K562 (cell line): ENCODE data around the gene NDUFB3. TPM values are rescaled to one million over a fixed set of nuclear protein-coding genes. Genes with fewer than 3 reads are reported as not detected.

Source experiments
- ATF1 ChIP-seq, 2 experiments: fragments of 450-650 bp in 1 of 2; IDR thresholded peaks; 2 replicates each; pipeline ENCODE4 v1.6.1; 2016; ENCODE audit warnings: missing compliant biosample characterization in 1 of 2, missing genetic modification characterization in 1 of 2
- ATF3 ChIP-seq, 2 experiments: fragments of 450-650 bp in 1 of 2; sonication (generic) in 1 of 2; formaldehyde crosslinking in 1 of 2; IDR thresholded peaks in 1 of 2; conservative IDR thresholded peaks in 1 of 2; 2 replicates each; pipeline versions ENCODE4 v1.6.1 to v1.8.1; 2016 to 2023; ENCODE audit warnings: mild to moderate bottlenecking in 2 of 2, moderate library complexity in 2 of 2, inconsistent platforms in 1 of 2, missing genetic modification reagents in 1 of 2
- ETS1 ChIP-seq: conservative IDR thresholded peaks from 2 replicates; pipeline ENCODE4 v1.6.1; 2011; ENCODE audit warnings: low read depth, mild to moderate bottlenecking, low read length; ENCODE audit not compliant: control insufficient read depth
- GABPA ChIP-seq: fragments of 200-800 bp; sonication (Bioruptor generic); conservative IDR thresholded peaks from 2 replicates; pipeline ENCODE4 v1.6.1; 2016; ENCODE audit warnings: low read depth, missing genetic modification characterization, missing compliant biosample characterization
- GABPB1 ChIP-seq: sonication (generic); formaldehyde crosslinking; IDR thresholded peaks from 2 replicates; pipeline ENCODE4 v1.8.0; 2022; ENCODE audit warnings: mild to moderate bottlenecking, missing genetic modification reagents
- GATAD2B ChIP-seq: fragments of 450-650 bp; IDR thresholded peaks from 2 replicates; pipeline ENCODE4 v1.6.1; 2017; ENCODE audit warnings: mild to moderate bottlenecking, borderline replicate concordance
- KLF1 ChIP-seq: fragments of 450-650 bp; IDR thresholded peaks from 2 replicates; pipeline ENCODE4 v1.6.1; 2016; ENCODE audit warnings: missing genetic modification characterization, missing compliant biosample characterization
- MAX ChIP-seq: sonication (generic); formaldehyde crosslinking; IDR thresholded peaks from 2 replicates; pipeline ENCODE4 v1.9.0; 2022; ENCODE audit warnings: mild to moderate bottlenecking, missing genetic modification reagents
- MED1 ChIP-seq: sonication (generic); formaldehyde crosslinking; IDR thresholded peaks from 2 replicates; pipeline ENCODE4 v1.8.1; 2023; ENCODE audit warnings: missing genetic modification reagents, borderline replicate concordance
- NFIX ChIP-seq: fragments of 250-450 bp; sonication (Bioruptor Pico); IDR thresholded peaks from 2 replicates; pipeline ENCODE4 v1.4.0; 2020; ENCODE audit warnings: low read depth, mild to moderate bottlenecking, moderate library complexity
- NONO ChIP-seq, 2 experiments: fragments of 200-400 bp in 1 of 2; fragments of 450-650 bp in 1 of 2; formaldehyde crosslinking in 1 of 2; IDR thresholded peaks; 2 replicates each; pipeline ENCODE4 v1.6.1; 2017; ENCODE audit warnings: low read depth in 2 of 2, mild to moderate bottlenecking in 2 of 2, moderate library complexity in 2 of 2, low read length in 1 of 2
- PCBP2 ChIP-seq: fragments of 200-400 bp; formaldehyde crosslinking; IDR thresholded peaks from 2 replicates; pipeline ENCODE4 v1.6.1; 2018; ENCODE audit warnings: low read length, low read depth, mild to moderate bottlenecking, moderate library complexity; ENCODE audit not compliant: poor library complexity, severe bottlenecking
- POLR2G ChIP-seq: fragments of 200-400 bp; formaldehyde crosslinking; IDR thresholded peaks from 2 replicates; pipeline ENCODE4 v1.6.1; 2017; ENCODE audit warnings: low read depth, mild to moderate bottlenecking, antibody characterized with exemption, low read length, moderate library complexity
- SREBF2 ChIP-seq: sonication (generic); formaldehyde crosslinking; IDR thresholded peaks from 2 replicates; pipeline ENCODE4 v1.4.0; 2020; ENCODE audit warnings: mild to moderate bottlenecking, missing genetic modification reagents
- SRF ChIP-seq, 2 experiments: fragments of 250-450, 450-650 bp in 1 of 2; sonication (Bioruptor Pico) in 1 of 2; sonication (generic) in 1 of 2; formaldehyde crosslinking; IDR thresholded peaks; 2 replicates each; pipeline versions ENCODE4 v1.5.0 to v1.5.1; 2020 to 2022; ENCODE audit warnings: mild to moderate bottlenecking in 1 of 2, missing genetic modification reagents in 1 of 2
- TEAD4 ChIP-seq, 2 experiments: sonication (generic) in 1 of 2; formaldehyde crosslinking in 1 of 2; IDR thresholded peaks; 2 replicates each; pipeline versions ENCODE4 v1.6.1 to v1.8.0; 2012 to 2022; ENCODE audit warnings: borderline replicate concordance in 1 of 2, inconsistent platforms in 1 of 2, low read length in 1 of 2, mild to moderate bottlenecking in 1 of 2, missing genetic modification reagents in 1 of 2
- ZBTB7A ChIP-seq: IDR thresholded peaks from 2 replicates; pipeline ENCODE4 v1.6.1; 2011; ENCODE audit warnings: low read depth, mild to moderate bottlenecking, low read length, moderate library complexity, borderline replicate concordance; ENCODE audit not compliant: control insufficient read depth
- ZFP1 ChIP-seq: fragments of 450-650 bp; formaldehyde crosslinking; IDR thresholded peaks from 2 replicates; pipeline ENCODE4 v1.4.0; 2020; ENCODE audit warnings: mild to moderate bottlenecking, mixed read lengths
- ZNF239 ChIP-seq: fragments of 250-450 bp; sonication (Bioruptor Pico); IDR thresholded peaks from 2 replicates; pipeline ENCODE4 v1.4.0; 2020; ENCODE audit warnings: mild to moderate bottlenecking
- ZNF639 ChIP-seq, 2 experiments: fragments of 200-800 bp in 1 of 2; sonication (Bioruptor generic) in 1 of 2; sonication (generic) in 1 of 2; formaldehyde crosslinking in 1 of 2; IDR thresholded peaks in 1 of 2; conservative IDR thresholded peaks in 1 of 2; 2 replicates each; pipeline versions ENCODE4 v1.5.0 to v1.6.1; 2016 to 2020; ENCODE audit warnings: missing compliant biosample characterization in 1 of 2, missing genetic modification characterization in 1 of 2, missing genetic modification reagents in 1 of 2
- polyA plus RNA-seq, 8 experiments: library from polyadenylated mRNA; depleted of rRNA in 4 of 8; stranded (reverse) in 5 of 8; unstranded in 3 of 8; fragments of >200 nt; fragmentation: Nextera tagmentation in 2 of 8; fragmentation: Illumina TruSeq in 1 of 8; extraction: Ambion mirVana in 2 of 8; extraction: Trizol in 1 of 8; gene quantifications; 2 replicates each; pipeline versions ENCODE4 v1.2.1 to v1.2.3, GENCODE V29; 2011 to 2014; ENCODE audit warnings: inconsistent platforms in 1 of 8, missing spikeins in 1 of 8
- total RNA-seq, 7 experiments: library from RNA; depleted of rRNA in 6 of 7; stranded (reverse); fragments of >200 nt in 6 of 7; fragmentation: Illumina TruSeq in 2 of 7; extraction: Trizol in 2 of 7; gene quantifications; 2 replicates each; pipeline versions ENCODE4 v1.2.1 to v1.2.3, GENCODE V29; 2011 to 2021; ENCODE audit warnings: low replicate concordance in 1 of 7

Gene NDUFB3
- total and polyA plus RNA-seq, 9 of the 15 experiments (the other 6 are each of a cell fraction or from before 2014, with no cell fraction given): 126 to 786 (median 156) TPM

- TF ChIP-seq GATAD2B (peak; percentile 31; the same call in 1 of the 2 replicates), ZNF639 (CRISPR knock-in tag; conservative IDR thresholded peaks at IDR 0.05 in 1 of 2, IDR thresholded peaks at IDR 0.05 in 1 of 2) (peak in 1 of 2 experiments; percentile 23; a peak in 1 of 4 replicates), ZNF239 (CRISPR knock-in tag) (no peak), ATF1 (CRISPR knock-in tag; IDR thresholded peaks at IDR 0.05) (no peak), ATF1 (tag; IDR thresholded peaks at IDR 0.05) (0 out of 2 replicates have a peak, but pooled peaks have one; percentile 31), NFIX (CRISPR knock-in tag) (no peak), GABPA (peak; percentile 91), TEAD4 (IDR thresholded peaks at IDR 0.05; ENCODE audit: low read length) (peak; percentile 7; the same call in 1 of the 2 replicates), TEAD4 (CRISPR knock-in tag; IDR thresholded peaks at IDR 0.05; ENCODE audit: borderline replicate concordance) (no peak), GABPB1 (CRISPR knock-in tag) (peak; percentile 82), ATF3 (IDR thresholded peaks at IDR 0.05) (no peak), ATF3 (CRISPR knock-in tag; conservative IDR thresholded peaks at IDR 0.05) (no peak), ZBTB7A (peak; percentile 85), SREBF2 (no peak), PCBP2 (no peak), KLF1 (tag) (no peak), ETS1 (peak; percentile 82; the same call in 1 of the 2 replicates), ZFP1 (no peak), SRF (CRISPR knock-in tag; IDR thresholded peaks at IDR 0.05) (no peak), NONO (IDR thresholded peaks at IDR 0.05; ENCODE audit: low read depth in 2 of 2, low read length in 1 of 2) (peak in 1 of 2 experiments; percentile 62; a peak in 1 of 4 replicates), MED1 (CRISPR knock-in tag) (no peak), POLR2G (peak; percentile 98), MAX (CRISPR knock-in tag) (no peak; the same call in 1 of the 2 replicates)
Observed at GRCh38 chr2:201116115-201116958, 44.5 kb downstream of the NDUFB3 start, which contains the start of gene CFLAR (continued).
